ENCODE data around the gene TRPM8. TPM values are rescaled to one million over a fixed set of nuclear protein-coding genes. Genes with fewer than 3 reads are reported as not detected.

The TRPM8 gene
- total RNA-seq, 1 donor, result not detected

DNA sequence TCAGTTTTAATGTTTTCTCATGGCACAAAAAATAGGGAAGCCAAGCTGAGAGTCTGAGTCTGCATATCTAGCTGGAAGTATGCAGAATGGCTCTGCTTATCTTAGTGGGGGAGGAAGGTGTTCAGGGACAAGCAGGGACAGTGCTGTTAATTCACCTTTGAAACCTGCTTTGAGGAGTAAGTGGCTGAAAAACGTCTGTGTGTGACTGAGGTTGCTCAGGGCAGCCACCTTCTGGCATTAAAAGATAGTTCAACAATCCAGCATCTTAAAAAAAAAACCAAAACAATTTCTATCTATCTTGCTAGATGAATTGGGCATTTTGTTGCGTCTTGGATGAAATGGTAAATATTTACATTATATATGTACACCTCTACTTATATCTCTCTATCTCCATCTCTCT lies 2.0 kb upstream of the TRPM8 start:
- Histone ChIP-seq H3K4me1 (ENCODE audit: insufficient read depth, low read length) (no peaks in the 10 kb centered on the region), H3K79me2 (ENCODE audit: insufficient read depth, low read length) (no peaks in the 10 kb centered on the region), H3K27me3 (ENCODE audit: insufficient read depth, low read length) (peaks cover 12% of the 10 kb centered on the region), H3K36me3 (ENCODE audit: insufficient read depth, low read length) (no peaks in the 10 kb centered on the region), H3K4me2 (ENCODE audit: insufficient read depth, low read length) (no peak overlapping the region), H3K9me3 (ENCODE audit: low read depth, low read length) (no peaks in the 10 kb centered on the region), H2AFZ (ENCODE audit: low read length) (no peak overlapping the region), H4K20me1 (ENCODE audit: insufficient read depth, low read length) (no peaks in the 10 kb centered on the region), H3K4me3 (ENCODE audit: insufficient read depth, low read length) (no peak overlapping the region), H3K27ac (ENCODE audit: low read depth, low read length) (no peak overlapping the region)
- TF ChIP-seq, protein P1, sequence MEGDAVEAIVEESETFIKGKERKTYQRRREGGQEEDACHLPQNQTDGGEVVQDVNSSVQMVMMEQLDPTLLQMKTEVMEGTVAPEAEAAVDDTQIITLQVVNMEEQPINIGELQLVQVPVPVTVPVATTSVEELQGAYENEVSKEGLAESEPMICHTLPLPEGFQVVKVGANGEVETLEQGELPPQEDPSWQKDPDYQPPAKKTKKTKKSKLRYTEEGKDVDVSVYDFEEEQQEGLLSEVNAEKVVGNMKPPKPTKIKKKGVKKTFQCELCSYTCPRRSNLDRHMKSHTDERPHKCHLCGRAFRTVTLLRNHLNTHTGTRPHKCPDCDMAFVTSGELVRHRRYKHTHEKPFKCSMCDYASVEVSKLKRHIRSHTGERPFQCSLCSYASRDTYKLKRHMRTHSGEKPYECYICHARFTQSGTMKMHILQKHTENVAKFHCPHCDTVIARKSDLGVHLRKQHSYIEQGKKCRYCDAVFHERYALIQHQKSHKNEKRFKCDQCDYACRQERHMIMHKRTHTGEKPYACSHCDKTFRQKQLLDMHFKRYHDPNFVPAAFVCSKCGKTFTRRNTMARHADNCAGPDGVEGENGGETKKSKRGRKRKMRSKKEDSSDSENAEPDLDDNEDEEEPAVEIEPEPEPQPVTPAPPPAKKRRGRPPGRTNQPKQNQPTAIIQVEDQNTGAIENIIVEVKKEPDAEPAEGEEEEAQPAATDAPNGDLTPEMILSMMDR (IDR thresholded peaks at IDR 0.05; ENCODE audit: extremely low read depth, low read depth, low read length), result peak; percentile 30
- DNase-seq (ENCODE audit: insufficient read length, low spot score, missing footprints), result no peak

DNA sequence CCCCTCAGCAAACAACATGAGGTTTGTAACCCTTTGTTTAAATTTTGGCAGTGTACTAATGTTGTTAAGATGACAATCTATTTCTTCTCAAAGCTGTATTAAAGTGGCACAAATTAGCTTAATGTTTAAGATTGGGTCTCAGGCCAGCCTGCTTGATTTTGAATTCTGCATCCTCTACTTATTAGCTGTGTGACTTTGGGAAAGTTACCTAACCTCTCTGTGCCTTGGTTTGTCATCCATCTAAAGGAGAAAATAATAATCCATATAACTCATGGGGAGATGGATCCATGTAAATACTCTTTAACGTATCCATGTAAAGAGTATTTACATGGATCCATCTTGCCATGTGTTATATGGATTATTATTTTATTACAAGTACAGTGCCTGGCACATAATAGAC lies 2.1 kb downstream of the TRPM8 start:
- Histone ChIP-seq H3K4me3 (ENCODE audit: insufficient read depth, low read length) (no peak overlapping the region), H3K4me1 (ENCODE audit: insufficient read depth, low read length) (no peaks in the 10 kb centered on the region), H3K79me2 (ENCODE audit: insufficient read depth, low read length) (no peaks in the 10 kb centered on the region), H3K4me2 (ENCODE audit: insufficient read depth, low read length) (no peak overlapping the region), H3K27me3 (ENCODE audit: insufficient read depth, low read length) (peaks cover 17% of the 10 kb centered on the region), H3K27ac (ENCODE audit: low read depth, low read length) (no peak overlapping the region), H3K36me3 (ENCODE audit: insufficient read depth, low read length) (no peaks in the 10 kb centered on the region), H3K9me3 (ENCODE audit: low read depth, low read length) (no peaks in the 10 kb centered on the region), H4K20me1 (ENCODE audit: insufficient read depth, low read length) (no peaks in the 10 kb centered on the region), H2AFZ (ENCODE audit: low read length) (no peak overlapping the region)
- TF ChIP-seq, protein P1 (IDR thresholded peaks at IDR 0.05; ENCODE audit: extremely low read depth, low read depth, low read length), result no peak
- DNase-seq (ENCODE audit: insufficient read length, low spot score, missing footprints), result no peak

DNA sequence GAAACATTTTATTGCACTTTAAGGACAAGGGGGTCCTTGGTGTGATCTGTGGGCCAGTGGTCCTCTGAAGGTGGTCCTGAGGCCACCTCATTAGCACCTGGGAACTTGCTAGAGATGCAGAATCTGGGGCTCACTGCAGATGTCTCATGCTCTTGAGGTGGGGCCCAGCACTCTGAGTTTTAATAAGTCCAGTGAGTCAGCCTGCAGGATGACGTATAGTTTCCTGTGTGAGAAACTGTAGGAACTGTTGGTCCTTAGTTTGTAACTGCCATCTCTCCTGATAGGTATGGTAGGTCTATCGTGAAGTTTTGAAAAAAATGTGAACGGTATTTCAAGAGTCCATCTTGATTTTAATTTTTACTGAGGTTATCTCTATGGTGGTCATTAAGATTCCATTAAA lies 2.8 kb downstream of the TRPM8 start:
- no peaks in the 10 kb centered on the region for H3K36me3 ChIP-seq (ENCODE audit: insufficient read depth, low read length)
- H4K20me1 ChIP-seq (ENCODE audit: insufficient read depth, low read length), result no peaks in the 10 kb centered on the region
- no peak overlapping the region for H3K4me3 ChIP-seq (ENCODE audit: insufficient read depth, low read length)
- TF ChIP-seq, protein P1 (IDR thresholded peaks at IDR 0.05; ENCODE audit: extremely low read depth, low read depth, low read length), result no peak
- no peaks in the 10 kb centered on the region for H3K4me1 ChIP-seq (ENCODE audit: insufficient read depth, low read length)
- no peak overlapping the region for H2AFZ ChIP-seq (ENCODE audit: low read length)
- no peaks in the 10 kb centered on the region for H3K9me3 ChIP-seq (ENCODE audit: low read depth, low read length)
- DNase-seq (ENCODE audit: insufficient read length, low spot score, missing footprints), result peak; percentile 74
- H3K27ac ChIP-seq (ENCODE audit: low read depth, low read length), result no peak overlapping the region
- H3K79me2 ChIP-seq (ENCODE audit: insufficient read depth, low read length), result no peaks in the 10 kb centered on the region
- peaks cover 21% of the 10 kb centered on the region for H3K27me3 ChIP-seq (ENCODE audit: insufficient read depth, low read length)
- H3K4me2 ChIP-seq (ENCODE audit: insufficient read depth, low read length), result no peak overlapping the region

DNA sequence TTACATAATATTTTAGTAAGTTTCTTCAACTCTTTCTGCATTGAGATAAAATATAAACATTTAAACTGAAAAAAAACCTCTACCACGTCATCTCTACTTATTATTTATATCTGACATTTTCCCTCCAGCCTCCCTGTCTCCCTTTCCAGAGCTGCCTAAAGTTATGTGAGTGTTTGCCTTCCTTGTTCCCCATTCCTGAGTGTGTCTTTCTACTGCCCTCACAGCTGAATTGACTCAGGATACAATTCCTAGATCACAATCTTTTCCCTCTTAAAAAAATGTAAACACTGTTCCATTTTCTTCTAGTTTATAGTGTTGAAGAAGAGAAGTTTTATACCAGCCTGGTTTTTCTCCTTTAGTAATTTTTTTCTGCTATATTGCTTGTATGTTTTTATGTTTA lies 5.3 kb downstream of the TRPM8 start:
- TF ChIP-seq, protein P1 (IDR thresholded peaks at IDR 0.05; ENCODE audit: extremely low read depth, low read depth, low read length), result no peak
- Histone ChIP-seq H2AFZ (ENCODE audit: low read length) (no peak overlapping the region), H3K27me3 (ENCODE audit: insufficient read depth, low read length) (peaks cover 30% of the 10 kb centered on the region), H3K36me3 (ENCODE audit: insufficient read depth, low read length) (no peaks in the 10 kb centered on the region), H3K79me2 (ENCODE audit: insufficient read depth, low read length) (no peaks in the 10 kb centered on the region), H3K4me3 (ENCODE audit: insufficient read depth, low read length) (no peak overlapping the region), H3K4me2 (ENCODE audit: insufficient read depth, low read length) (no peak overlapping the region), H4K20me1 (ENCODE audit: insufficient read depth, low read length) (no peaks in the 10 kb centered on the region), H3K9me3 (ENCODE audit: low read depth, low read length) (no peaks in the 10 kb centered on the region), H3K27ac (ENCODE audit: low read depth, low read length) (no peak overlapping the region), H3K4me1 (ENCODE audit: insufficient read depth, low read length) (no peaks in the 10 kb centered on the region)
- DNase-seq (ENCODE audit: insufficient read length, low spot score, missing footprints), result no peak
